DMS 273 treated with DMSO at 0.1 percent for 48 hours (cell line): ENCODE data around the gene RCCD1.

Source experiments
- DNase-seq: peaks from one replicate; lab custom pipeline; 2025; lab: John Stamatoyannopoulos, UW

Gene RCCD1

DNA sequence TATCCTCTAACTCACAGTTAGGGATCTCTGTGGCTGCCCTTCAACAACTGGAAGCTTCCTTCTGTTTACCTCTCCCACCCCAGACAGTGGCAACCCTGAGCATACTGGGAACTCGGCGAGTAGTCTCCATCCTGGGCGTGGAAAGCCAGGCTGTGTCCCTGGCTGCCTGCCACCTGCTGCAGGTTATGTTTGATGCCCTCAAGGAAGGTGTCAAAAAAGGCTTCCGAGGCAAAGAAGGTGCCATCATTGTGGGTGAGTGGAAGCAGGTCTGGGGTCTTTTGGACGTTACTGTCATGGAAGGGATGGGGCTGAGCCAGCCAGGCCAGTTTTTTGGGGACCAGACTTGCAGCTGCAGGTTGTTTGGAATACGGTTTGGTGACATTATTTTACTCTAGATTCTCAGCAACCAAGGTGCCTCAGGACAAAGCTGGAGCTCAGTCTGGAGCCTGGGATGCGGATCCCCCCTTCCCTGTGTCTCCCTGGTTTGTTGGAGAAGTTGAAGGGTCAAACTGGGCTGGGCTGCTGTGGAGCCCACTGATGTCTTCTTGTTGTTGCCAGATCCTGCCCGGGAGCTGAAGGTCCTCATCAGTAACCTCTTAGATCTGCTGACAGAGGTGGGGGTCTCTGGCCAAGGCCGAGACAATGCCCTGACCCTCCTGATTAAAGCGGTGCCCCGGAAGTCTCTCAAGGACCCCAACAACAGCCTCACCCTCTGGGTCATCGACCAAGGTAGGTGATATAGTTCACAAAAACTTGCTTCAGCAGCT lies 12.1 kb upstream of the RCCD1 start:
- no peak for DNase-seq

DNA sequence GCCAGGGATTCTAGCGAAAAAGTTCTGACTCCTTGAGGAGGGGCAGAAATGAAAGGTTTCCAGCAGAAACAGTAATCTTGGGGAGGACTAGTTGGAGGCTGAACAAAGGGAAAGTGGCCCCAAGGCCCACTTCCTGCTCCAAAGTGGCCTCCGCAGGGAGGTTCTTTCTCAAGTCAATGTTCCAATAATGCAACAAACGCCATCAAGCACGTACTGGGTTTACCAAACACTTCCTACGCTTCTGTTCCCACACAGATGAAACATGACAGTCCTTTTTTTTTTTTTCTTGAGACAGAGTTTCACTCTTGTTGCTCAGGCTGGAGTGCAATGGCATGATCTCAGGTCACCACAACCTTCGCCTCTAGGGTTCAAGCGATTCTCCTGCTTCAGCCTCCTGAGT lies 9.6 kb upstream of the RCCD1 start:
- DNase-seq = no peak

DNA sequence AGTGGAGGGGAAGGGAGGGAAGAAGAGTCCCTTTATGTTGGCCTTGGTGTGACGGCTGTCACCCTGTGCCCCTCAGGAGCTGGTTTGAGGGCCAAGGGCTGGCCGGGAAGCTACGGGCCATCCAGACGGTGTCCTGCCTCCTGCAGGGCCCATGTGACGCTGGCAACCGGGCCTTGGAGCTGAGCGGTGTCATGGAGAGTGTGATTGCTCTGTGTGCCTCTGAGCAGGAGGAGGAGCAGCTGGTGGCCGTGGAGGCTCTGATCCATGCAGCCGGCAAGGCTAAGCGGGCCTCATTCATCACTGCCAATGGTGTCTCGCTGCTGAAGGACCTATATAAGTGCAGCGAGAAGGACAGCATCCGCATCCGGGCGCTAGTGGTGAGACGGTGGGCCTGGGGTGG lies 8.1 kb upstream of the RCCD1 start:
- no peak for DNase-seq

DNA sequence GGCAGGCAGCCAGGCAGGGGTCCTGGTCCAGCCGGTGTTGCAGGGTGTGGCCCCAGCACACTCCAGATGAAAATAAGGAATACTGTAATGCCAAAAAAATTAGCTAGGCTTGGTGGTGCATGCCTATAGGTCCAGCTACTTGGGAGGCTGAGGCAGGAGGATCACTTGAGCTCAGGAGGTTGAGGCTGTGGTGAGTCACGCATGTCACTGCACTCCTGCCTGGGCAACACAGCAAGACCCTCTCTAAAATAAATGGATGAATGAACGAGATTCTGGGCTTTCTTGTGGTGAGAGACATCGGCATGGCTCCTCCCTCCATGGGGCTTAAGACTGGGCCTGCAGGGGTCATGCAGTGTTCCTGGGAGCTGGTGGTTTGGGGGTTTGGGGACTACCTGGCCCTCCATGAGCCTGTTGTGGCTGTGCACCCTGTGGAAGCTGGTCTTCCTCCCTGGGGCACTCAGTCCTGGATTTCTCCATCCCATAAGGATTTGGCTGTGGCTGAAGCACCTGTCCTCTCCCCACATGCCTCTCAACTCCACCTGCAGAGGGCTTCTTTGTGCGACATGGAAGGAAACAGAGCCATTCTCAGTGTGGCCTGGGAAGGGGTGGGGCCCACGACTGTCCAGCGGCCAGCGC lies 7.6 kb upstream of the RCCD1 start:
- no peak for DNase-seq

DNA sequence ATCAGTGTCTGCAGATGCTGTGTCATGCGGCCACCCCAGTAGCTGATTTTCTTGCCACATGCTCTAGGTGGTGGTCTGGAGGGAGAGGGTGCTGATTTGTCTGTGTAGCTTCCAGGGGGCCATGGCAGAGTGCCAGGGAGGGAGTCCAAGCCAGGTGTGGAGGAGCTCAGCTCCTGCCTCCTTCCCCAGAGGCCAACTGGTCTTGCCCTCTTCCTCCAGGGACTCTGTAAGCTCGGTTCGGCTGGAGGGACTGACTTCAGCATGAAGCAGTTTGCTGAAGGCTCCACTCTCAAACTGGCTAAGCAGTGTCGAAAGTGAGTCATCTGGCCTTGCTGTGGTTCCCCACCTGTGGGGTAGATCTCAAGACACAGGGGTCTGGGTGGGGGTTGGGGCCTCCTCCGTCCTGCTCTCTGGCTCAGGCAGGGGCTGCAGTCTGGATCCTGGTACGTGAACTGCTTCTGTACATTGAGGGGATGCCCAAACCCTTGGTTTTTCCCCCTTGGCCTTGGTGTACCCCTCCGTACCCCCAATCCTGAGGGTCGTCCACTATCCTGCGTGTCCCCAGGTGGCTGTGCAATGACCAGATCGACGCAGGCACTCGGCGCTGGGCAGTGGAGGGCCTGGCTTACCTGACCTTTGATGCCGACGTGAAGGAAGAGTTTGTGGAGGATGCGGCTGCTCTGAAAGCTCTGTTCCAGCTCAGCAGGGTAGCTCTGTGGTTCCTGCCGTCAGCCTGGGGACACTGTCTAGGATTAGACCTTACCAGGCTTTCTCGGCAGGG lies 6.9 kb upstream of the RCCD1 start:
- DNase-seq = no peak

DNA sequence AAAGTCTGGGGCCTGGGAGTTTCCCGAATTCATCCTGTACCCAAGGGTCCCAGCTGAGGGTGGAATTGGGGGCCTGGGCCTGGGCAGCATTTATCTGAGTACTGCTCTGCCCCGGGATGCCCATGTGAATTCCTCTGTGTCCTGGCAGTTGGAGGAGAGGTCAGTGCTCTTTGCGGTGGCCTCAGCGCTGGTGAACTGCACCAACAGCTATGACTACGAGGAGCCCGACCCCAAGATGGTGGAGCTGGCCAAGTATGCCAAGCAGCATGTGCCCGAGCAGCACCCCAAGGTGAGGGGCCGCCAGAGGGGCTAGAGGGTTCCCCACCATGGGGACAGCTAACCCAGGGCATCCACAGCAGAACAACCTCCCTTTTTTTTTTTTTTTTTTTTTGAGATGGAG lies 6.2 kb upstream of the RCCD1 start:
- DNase-seq = no peak

DNA sequence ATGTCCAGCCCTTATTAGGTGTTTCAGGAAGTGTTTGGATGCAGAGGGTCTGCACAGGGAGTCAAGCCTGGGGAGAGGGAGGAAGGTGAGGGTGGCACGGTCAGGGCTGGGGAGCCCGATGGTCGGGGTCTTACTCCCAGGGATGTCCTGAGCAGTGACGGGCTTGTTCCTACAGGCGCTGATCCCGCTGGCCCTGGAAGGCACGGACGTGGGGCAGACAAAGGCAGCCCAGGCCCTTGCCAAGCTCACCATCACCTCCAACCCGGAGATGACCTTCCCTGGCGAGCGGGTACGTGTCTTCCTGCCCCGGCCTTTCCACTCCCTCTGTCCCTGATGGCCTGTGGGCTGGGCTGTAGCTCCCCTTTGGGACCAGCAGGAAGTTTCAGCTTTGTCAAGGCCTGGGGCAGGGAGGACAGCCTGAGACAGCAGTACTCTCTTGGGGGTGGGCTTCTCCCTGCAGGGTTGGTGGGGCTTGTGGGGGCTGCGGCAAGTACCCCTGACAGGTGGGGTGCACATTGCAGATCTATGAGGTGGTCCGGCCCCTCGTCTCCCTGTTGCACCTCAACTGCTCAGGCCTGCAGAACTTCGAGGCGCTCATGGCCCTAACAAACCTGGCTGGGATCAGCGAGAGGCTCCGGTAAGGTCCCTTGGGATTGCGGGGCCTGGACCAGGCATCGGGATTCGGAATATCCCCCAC lies 4.6 kb upstream of the RCCD1 start:
- DNase-seq = no peak

DNA sequence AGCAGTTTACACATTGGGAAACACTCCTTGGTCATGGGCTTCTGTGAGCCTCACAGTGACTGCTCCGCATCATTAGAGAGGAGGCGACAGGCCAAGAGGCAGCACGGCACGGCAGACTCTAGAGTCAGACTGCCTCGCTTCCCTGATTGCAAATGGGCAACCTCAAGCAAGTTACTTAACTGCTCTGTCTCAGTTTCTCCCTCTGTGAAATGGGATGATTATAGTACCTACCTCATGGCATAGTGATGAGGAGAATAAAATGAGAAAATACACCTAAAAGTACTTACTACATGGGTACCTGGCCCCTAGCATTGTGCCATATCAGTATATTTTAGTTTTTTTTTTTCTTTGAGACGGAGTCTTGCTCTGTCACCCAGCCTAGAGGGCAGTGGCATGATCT lies 4.0 kb upstream of the RCCD1 start:
- no peak for DNase-seq

DNA sequence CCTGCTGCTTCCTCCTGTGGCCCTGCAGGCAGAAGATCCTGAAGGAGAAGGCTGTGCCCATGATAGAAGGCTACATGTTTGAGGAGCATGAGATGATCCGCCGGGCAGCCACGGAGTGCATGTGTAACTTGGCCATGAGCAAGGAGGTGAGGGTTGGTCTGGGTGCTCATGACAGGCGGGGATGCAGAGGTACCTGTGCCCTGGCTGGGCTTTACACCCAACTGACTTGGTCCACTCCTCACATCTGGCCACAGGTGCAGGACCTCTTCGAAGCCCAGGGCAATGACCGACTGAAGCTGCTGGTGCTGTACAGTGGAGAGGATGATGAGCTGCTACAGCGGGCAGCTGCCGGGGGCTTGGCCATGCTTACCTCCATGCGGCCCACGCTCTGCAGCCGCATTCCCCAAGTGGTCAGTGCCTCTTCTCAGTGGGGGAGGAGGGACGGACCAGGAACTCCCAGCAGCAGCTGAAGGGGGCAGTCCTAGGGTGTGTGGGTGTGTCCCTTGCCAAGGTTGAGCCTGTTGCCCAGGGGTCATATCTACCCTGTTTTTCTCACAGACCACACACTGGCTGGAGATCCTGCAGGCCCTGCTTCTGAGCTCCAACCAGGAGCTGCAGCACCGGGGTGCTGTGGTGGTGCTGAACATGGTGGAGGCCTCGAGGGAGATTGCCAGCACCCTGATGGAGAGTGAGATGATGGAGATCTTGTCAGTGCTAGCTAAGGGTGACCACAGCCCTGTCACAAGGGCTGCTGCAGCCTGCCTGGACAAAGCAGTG lies 1.6 kb upstream of the RCCD1 start:
- DNase-seq = no peak

DNA sequence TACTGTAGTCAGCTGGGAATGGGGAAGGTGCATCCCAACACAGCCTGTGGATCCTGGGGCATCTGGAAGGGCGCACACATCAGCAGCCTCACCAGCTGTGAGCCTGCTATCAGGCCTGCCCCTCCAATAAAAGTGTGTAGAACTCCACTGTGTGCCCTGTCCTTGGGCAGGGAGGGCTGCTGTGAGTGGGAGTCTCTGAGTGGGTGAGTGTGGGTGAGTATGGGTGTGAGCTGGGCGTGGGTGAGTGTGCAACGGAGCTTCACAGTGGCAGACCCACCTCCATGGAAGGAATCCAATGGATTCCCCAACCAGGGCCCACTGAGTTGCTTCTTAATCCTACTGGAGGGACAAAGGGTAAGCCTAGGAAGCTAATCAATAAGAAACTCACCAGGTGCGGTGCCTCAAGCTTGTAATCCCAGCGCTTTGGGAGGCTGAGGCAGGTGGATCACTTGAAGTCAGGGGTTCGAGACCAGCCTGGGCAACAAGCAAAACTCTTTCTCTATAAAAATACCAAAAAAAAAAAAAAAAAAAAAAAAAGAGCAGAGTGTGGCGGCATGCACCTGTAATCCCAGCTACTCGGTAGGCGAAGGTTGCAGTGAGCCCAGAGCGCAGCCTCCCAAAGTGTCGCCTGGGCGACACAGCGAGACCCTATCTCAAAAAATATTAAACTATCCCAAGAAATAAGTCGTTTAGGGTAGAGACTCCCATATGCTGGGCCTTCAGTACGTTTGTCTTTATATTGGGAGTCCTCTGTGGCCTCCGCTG lies 555 bp upstream of the RCCD1 start:
- DNase-seq = no peak

DNA sequence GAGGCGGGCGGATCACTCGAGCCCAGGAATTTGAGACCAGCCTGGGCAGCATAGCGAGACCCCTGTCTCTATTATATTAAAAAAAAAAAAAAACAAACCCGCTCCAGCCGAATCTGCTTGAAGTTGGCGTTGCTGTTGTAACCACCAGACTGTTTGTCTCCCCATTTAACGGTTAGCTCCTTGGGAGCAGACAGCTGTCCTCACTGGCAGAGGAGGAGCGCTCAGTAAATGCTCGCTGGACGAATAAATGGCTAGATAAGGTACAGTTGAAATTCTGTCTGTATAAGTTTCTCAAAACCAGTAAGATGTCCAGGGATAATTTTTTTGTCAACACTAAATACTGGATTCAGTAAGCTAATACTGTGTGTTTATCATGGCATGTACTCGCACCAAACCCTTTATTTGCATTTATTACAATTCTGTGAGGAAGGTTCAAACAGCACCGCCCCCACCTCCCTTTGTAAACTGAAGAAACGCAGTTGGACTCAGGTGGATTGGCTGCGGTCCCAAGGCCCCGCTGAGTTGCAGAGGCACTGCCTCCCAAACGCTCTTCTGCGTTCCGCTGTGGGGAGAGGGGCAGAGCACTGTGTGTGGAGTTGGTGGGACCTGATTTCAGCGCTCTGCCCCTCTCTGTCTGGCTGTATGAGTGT lies 1.1 kb downstream of the RCCD1 start:
- DNase-seq = no peak

DNA sequence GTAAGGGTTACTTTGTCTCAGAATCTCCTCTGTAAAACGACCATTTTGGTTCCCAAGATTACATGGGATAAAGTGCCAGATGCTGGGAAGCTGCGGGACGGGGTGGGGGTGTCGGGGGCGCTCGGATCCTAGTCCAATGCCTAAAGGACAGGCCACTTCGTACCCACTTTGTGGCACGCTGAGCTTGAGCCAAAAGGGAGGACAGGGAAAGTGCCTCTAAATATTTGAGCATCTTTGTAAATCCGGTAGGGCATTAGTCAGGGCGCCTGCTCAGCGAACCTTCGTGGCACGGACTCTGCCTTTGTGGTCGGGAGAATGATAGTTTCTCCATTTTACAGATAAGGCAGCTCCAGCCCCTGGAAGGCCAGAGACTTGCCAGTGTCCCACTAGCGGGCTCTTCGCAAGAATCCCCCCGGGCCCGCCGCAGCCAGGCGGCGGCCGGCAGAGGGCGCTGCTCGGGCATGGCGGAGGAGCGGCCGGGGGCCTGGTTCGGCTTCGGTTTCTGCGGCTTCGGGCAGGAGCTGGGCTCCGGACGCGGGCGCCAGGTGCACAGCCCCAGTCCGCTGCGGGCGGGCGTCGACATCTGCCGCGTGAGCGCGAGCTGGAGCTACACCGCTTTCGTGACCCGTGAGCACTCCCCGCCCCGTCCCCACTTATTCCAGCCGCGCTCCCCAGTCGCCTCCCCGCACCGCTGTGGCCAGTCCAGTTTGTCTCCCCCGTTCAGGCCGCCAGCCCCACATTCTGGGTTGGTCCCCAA lies 1.8 kb downstream of the RCCD1 start:
- no peak for DNase-seq

DNA sequence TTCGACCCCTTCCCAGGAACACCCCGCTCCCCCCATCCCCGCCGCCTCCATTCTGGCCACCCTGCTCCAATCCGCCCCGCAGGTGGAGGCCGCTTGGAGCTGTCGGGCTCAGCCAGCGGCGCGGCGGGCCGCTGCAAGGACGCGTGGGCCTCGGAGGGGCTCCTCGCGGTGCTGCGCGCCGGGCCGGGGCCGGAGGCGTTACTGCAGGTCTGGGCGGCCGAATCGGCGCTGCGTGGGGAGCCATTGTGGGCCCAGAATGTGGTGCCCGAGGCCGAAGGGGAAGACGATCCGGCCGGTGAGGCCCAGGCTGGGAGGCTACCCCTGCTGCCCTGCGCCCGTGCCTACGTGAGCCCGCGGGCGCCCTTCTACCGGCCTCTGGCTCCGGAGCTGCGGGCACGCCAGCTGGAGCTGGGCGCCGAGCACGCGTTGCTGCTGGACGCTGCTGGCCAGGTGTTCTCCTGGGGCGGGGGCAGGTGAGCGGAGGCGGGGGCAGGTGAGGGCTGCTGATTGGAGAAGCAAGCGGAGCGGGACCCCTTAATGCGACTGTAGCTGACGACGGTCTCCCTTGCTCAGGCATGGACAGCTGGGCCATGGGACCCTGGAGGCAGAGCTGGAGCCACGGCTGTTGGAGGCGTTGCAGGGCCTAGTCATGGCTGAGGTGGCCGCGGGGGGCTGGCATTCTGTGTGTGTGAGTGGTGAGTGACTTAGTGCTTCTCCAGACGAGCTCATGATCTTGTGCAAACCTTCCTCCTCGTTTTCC lies 2.5 kb downstream of the RCCD1 start:
- DNase-seq = no peak

DNA sequence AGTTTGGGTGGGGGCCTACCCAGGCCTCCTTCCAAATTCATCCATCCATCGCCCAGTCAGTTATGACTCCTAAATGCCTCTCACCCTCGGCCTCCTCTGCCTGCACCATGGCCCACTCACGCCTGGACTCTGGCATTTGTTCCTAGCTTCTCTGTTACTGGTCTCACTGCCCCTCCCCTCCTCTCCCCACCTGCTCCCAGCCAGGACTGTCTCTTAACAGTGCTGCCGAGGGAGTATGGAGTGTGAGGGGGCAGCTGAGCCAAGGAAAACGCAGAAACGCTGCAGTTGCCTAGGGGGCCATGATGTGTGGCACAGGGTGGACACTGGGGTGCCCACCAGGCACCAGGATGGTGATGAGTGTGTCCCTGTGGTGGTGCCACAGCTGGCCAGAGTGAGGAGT lies 3.1 kb downstream of the RCCD1 start:
- no peak for DNase-seq

DNA sequence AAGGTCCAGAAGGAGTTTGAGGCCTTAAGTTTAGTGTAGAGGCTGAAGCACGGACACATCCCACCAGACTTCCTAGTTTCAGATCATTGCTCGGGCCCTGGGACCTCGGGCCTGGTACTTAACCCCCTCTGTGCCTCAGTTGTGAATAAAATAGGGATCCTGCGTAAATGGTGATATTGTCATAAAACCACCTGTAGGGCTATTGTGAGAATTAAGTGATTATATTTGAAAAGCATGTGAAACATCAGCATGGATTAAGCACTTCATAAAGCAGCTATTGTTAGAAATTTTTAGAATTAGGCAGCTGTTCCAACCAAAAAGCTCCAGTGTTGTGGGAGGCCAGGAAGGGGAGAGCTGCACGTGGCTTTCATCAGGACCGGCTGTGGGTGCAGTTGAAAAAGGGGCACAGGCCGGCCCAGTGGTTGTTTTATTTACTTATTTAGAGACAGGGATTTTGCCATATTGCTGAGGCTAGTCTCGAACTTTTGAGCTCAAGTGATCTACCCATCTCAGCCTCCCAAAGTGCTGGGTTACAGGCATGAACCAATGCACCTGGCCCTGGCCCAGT lies 4.4 kb downstream of the RCCD1 start:
- DNase-seq = no peak

DNA sequence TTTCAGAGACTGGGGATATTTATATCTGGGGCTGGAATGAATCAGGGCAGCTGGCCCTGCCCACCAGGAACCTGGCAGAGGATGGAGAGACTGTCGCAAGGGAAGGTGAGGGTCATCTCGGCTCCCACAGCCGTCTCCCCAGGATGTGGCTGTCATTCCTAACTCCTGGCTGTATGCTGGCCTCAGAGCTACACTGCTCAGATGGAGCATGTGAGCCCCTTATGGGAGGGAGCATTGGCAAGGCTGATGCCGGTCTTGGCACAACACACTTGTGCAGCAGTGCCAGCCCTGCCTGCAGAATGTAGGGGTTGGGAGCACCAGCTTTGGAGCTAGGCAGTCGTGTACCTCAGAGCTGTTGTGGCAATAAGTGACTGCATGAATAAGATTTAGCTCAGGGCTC lies 5.2 kb downstream of the RCCD1 start:
- no peak for DNase-seq

DNA sequence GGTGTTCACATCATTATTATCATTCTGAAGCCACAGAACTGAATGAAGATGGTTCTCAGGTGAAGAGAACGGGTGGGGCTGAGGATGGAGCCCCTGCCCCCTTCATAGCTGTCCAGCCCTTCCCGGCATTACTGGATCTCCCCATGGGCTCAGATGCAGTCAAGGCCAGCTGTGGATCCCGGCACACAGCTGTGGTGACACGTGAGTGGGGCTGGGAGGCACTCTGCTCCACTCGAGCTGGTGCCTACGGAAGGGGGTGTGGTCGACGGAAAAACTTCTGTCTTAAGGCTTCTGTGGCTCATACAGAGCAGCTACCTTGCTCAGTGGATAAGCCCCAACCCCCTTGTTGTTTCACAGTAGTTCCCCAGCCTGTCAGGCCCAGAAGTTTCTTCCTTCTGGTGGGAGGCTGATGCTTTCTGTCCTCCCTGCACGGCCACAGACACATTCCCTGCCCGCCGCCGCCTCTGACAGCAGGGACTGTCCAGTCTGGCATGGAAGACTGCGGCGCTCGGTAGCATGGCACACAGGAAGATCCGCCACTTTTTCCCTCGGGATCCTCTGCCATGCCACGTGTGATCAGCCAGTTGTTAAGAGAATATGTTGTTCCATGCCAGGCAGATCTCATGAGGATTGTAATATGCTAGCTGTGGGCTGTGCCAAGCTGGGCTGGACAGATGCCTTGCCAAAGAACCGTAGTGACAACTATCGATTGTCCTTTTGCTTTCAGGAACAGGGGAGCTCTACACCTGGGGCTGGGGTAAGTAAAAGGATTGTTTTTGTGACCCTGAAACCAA lies 5.8 kb downstream of the RCCD1 start:
- DNase-seq = no peak

DNA sequence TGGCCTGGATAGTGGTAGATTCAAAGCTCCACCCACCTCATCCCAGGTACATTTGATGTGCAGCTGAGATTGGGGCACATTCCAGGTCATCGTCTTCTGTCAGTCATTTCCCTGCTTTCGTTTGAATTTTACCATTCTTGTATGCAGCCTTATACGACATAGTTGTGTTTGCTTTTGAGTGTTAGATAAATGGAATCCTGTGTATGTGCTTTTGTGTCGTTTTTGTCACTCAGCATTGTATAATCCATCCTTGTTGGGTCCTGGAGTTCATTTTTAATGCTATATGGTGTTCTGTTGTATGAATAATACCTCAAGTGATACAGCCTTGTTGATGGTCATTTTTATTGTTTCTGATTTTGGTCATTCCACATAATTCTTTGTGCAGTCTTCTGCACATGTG lies 7.3 kb downstream of the RCCD1 start:
- no peak for DNase-seq
